PC-9 (cell line): ENCODE results near the gene MVB12B. TPM values are rescaled to one million over a fixed set of nuclear protein-coding genes. Genes with fewer than 3 reads are reported as not detected.
"Not testable (repeated sequence)": the region's sequence is repeated elsewhere in the genome, so short reads cannot be mapped to it uniquely, and the experiment has no call there.

Experiments
- BruUV-seq: library from RNA; stranded (reverse); fragments of 400-500 nt; replicated peaks from 2 replicates; lab custom pipeline; 2021; lab: Mats Ljungman, UMichigan
- CTCF ChIA-PET: fragments of 300-600 bp; sonication (Branson Sonifier 250); formaldehyde crosslinking; loops from one replicate; lab custom pipeline; 2022; ENCODE audit warnings: antibody characterized with exemption; lab: Charles Lee
- POLR2A ChIA-PET: fragments of 300-600 bp; sonication (Branson Sonifier 250); formaldehyde crosslinking; loops from one replicate; lab custom pipeline; 2022; ENCODE audit warnings: antibody characterized with exemption; ENCODE audit not compliant: unreplicated experiment; lab: Charles Lee
- DNase-seq, 2 experiments: peaks; one replicate each; pipeline versions ENCODE4 v3.0.0 to v3.0.0-alpha.2; 2015 to 2022; ENCODE audit warnings: mixed read lengths in 1 of 2
- H2AFZ ChIP-seq: fragments of 200-600 bp; sonication (generic); 2 replicates; pipeline ENCODE4 v1.8.1; 2017; ENCODE audit warnings: antibody characterized with exemption
- H3F3A ChIP-seq: fragments of 200-600 bp; sonication (generic); 2 replicates; pipeline ENCODE4 v1.8.1; 2017; ENCODE audit warnings: antibody characterized with exemption, mild to moderate bottlenecking, low read depth; ENCODE audit not compliant: insufficient read depth
- H3K27ac ChIP-seq: fragments of 200-600 bp; sonication (generic); 2 replicates; pipeline ENCODE4 v1.6.1; 2016; ENCODE audit warnings: mixed run types
- H3K27me3 ChIP-seq: fragments of 200-600 bp; sonication (generic); 2 replicates; pipeline ENCODE4 v1.6.1; 2016; ENCODE audit warnings: low read depth, mixed run types; ENCODE audit not compliant: insufficient read depth
- H3K36me3 ChIP-seq: fragments of 200-600 bp; sonication (generic); 2 replicates; pipeline ENCODE4 v1.6.1; 2016; ENCODE audit warnings: low read depth, mixed run types
- H3K4me1 ChIP-seq: fragments of 200-600 bp; sonication (generic); replicated peaks from 2 replicates; pipeline ENCODE4 v1.6.1; 2016; ENCODE audit warnings: mixed run types; ENCODE audit not compliant: insufficient read depth
- H3K4me2 ChIP-seq: fragments of 200-600 bp; sonication (generic); 2 replicates; pipeline ENCODE4 v1.6.1; 2017; ENCODE audit warnings: mixed run types
- H3K4me3 ChIP-seq: fragments of 200-600 bp; sonication (generic); 2 replicates; pipeline ENCODE4 v1.6.1; 2016; ENCODE audit warnings: mixed run types
- H3K79me2 ChIP-seq: fragments of 200-600 bp; sonication (generic); 2 replicates; pipeline ENCODE4 v1.6.1; 2017; ENCODE audit warnings: low read depth, mixed run types
- H3K9me2 ChIP-seq: fragments of 200-600 bp; sonication (generic); 2 replicates; pipeline ENCODE4 v1.8.1; 2017; ENCODE audit warnings: mild to moderate bottlenecking; ENCODE audit not compliant: insufficient read depth
- H3K9me3 ChIP-seq: fragments of 200-600 bp; sonication (generic); 2 replicates; pipeline ENCODE4 v1.8.1; 2016; ENCODE audit warnings: low read depth; ENCODE audit not compliant: insufficient read depth
- H4K20me1 ChIP-seq: fragments of 200-600 bp; sonication (generic); 2 replicates; pipeline ENCODE4 v1.8.1; 2017; ENCODE audit not compliant: insufficient read depth
- EZH2 ChIP-seq: fragments of 200-600 bp; sonication (generic); IDR thresholded peaks from 2 replicates; pipeline ENCODE4 v1.8.0; 2017; ENCODE audit warnings: antibody characterized with exemption, low read depth
- intact Hi-C: fragments of 100-400 bp; cut with micrococcal nuclease; formaldehyde crosslinking; loops from one replicate; pipeline ENCODE4 v1.10.0; 2022; ENCODE audit not compliant: unreplicated experiment
- total RNA-seq: library from RNA; stranded (reverse); gene quantifications from 2 replicates; pipeline ENCODE4 v1.2.3, GENCODE V29; 2021
- TF ChIP-seq, protein P1 (sequence below): fragments of 200-600 bp; sonication (generic); conservative IDR thresholded peaks from 2 replicates; pipeline ENCODE4 v1.6.1; 2017; ENCODE audit warnings: mixed run types, antibody characterized with exemption, mild to moderate bottlenecking, moderate library complexity

The MVB12B gene
- total RNA-seq, 1 experiment from 2014 or later = 8.8 TPM

DNA sequence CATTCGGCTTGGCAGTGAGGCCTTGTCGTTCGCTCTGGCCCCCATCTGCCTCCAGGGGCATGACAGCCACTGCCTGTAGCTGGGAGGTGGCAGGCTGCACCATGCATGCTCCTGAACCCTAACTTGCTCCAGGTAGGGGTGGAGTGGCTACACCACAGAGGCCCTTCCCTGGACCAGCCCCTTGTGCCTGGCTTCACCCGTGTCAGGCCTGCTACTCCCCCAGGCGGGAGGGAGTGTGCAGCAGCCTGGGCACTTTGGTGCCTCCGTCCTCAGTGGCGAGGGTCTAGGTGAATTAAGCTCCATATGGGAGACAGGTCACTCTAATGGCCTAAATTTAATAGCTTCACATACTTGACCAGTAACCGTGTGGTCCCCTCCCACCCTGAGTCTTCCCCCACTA lies 227.7 kb downstream of the MVB12B start:
- H3K36me3 ChIP-seq = no peaks in the 10 kb centered on the region
- no TSS peak for BruUV-seq
- ChIA-PET POLR2A (no interaction called here), CTCF (interaction anchor here (0.6 to 1.5 kb wide), 2 partner anchors 151 to 152 kb away, joined by 3 to 4 read pairs; no protein-coding TSS in a partner anchor)
- TF ChIP-seq EZH2 = no peak
- TF ChIP-seq, protein P1, sequence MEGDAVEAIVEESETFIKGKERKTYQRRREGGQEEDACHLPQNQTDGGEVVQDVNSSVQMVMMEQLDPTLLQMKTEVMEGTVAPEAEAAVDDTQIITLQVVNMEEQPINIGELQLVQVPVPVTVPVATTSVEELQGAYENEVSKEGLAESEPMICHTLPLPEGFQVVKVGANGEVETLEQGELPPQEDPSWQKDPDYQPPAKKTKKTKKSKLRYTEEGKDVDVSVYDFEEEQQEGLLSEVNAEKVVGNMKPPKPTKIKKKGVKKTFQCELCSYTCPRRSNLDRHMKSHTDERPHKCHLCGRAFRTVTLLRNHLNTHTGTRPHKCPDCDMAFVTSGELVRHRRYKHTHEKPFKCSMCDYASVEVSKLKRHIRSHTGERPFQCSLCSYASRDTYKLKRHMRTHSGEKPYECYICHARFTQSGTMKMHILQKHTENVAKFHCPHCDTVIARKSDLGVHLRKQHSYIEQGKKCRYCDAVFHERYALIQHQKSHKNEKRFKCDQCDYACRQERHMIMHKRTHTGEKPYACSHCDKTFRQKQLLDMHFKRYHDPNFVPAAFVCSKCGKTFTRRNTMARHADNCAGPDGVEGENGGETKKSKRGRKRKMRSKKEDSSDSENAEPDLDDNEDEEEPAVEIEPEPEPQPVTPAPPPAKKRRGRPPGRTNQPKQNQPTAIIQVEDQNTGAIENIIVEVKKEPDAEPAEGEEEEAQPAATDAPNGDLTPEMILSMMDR = no peak
- peaks cover 6% of the 10 kb centered on the region for H3K27me3 ChIP-seq
- H3K27ac ChIP-seq = no peak overlapping the region
- no peaks in the 10 kb centered on the region for H3K4me1 ChIP-seq
- H3K79me2 ChIP-seq = no peaks in the 10 kb centered on the region
- DNase-seq = no peak
- H3F3A ChIP-seq = no peaks in the 10 kb centered on the region
- H3K4me2 ChIP-seq = no peak overlapping the region
- H3K9me2 ChIP-seq = no peaks in the 10 kb centered on the region
- H2AFZ ChIP-seq = no peak overlapping the region
- intact Hi-C loops = no loop called here
- no peaks in the 10 kb centered on the region for H4K20me1 ChIP-seq
- no peaks in the 10 kb centered on the region for H3K9me3 ChIP-seq
- H3K4me3 ChIP-seq = no peak overlapping the region

DNA sequence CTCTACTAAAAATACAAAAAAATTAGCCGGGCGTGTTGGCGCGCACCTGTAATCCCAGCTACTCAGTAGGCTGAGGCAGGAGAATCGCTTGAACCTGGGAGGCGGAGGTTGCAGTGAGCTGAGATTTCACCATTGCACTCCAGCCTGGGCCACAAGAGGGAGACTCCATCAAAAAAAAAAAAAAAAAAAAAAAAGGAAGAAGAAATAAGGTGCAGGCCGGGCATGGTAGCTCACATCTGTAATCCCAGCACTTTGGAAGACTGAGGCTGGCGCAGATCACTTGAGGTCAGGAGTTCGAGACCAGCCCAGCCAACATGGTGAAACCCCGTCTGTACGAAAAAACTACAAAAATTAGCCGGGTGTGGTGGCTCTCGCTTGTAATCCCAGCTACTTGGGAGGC lies 228.8 kb downstream of the MVB12B start:
- peaks cover 17% of the 10 kb centered on the region for H3K27me3 ChIP-seq
- POLR2A ChIA-PET, H3K9me2 ChIP-seq, H3K27ac ChIP-seq, H3K4me1 ChIP-seq, H2AFZ ChIP-seq, intact Hi-C loops, H3F3A ChIP-seq, H3K4me3 ChIP-seq, H3K9me3 ChIP-seq, H4K20me1 ChIP-seq, H3K4me2 ChIP-seq, H3K79me2 ChIP-seq, BruUV-seq, DNase-seq, H3K36me3 ChIP-seq: not testable (repeated sequence)
- CTCF ChIA-PET = interaction anchor here (0.5 to 1.5 kb wide), 9 partner anchors 8 to 1155 kb away, joined by 3 to 17 read pairs (median 6); no protein-coding TSS in a partner anchor
- TF ChIP-seq, protein P1 = peak; percentile 45; the same call in 1 of the 2 replicates
